Heart left ventricle (tissue), 13 donors: Measurements from ENCODE around the gene UNC119.

ENCODE experiments used
- POLR2A ChIP-seq, 2 donors: fragments of 450-650 bp; IDR thresholded peaks; one replicate each; pipeline ENCODE4 v1.6.1; 2017; ENCODE audit warnings: antibody characterized with exemption in 2 of 2, mild to moderate bottlenecking in 2 of 2, moderate library complexity in 2 of 2
- TF ChIP-seq, protein P1 (sequence below), 12 donors: fragments of 200-600 bp; sonication (generic) in 4 of 12; IDR thresholded peaks; one replicate each; pipeline versions ENCODE4 v1.5.0 to v1.8.0; 2018 to 2022; ENCODE audit warnings: antibody characterized with exemption in 12 of 12, mild to moderate bottlenecking in 5 of 12
- donor health status: ischemic (EF 13 %, LVEDD 7.1; RV severe dilation, severe dysfunction).
- donor health status: DM: no; HTN: yes; CAD: no.
- donor health status: DM: no; HTN: no; CAD: no.
- donor health status: ischemic (EF 25% LVEDD 6.9; RV normal size, moderate dysfunction).
- donor health status: ischemic (EF 25% LVEDD 5.7; RV mildly dilated, moderate dysfunction).
- donor health status: ischemic (EF 35%, LVEDD 5.7; RV mildly dilated, moderate dysfunction).
- donor health status: nonischemic (EF 11% LVEDD 7.7; RV severe dilation, severe dysfunction).
- donor health status: DM: yes; HTN: yes; CAD: no.
- donor health status: PGD.
- donor health status: ischemic (EF 29% LVEDD 5.4; RV normal size, mild dysfunction).
- donor health status: nonischemic (EF 23%, LVEDD 6.1; RV moderate dilation, normal function).

DNA sequence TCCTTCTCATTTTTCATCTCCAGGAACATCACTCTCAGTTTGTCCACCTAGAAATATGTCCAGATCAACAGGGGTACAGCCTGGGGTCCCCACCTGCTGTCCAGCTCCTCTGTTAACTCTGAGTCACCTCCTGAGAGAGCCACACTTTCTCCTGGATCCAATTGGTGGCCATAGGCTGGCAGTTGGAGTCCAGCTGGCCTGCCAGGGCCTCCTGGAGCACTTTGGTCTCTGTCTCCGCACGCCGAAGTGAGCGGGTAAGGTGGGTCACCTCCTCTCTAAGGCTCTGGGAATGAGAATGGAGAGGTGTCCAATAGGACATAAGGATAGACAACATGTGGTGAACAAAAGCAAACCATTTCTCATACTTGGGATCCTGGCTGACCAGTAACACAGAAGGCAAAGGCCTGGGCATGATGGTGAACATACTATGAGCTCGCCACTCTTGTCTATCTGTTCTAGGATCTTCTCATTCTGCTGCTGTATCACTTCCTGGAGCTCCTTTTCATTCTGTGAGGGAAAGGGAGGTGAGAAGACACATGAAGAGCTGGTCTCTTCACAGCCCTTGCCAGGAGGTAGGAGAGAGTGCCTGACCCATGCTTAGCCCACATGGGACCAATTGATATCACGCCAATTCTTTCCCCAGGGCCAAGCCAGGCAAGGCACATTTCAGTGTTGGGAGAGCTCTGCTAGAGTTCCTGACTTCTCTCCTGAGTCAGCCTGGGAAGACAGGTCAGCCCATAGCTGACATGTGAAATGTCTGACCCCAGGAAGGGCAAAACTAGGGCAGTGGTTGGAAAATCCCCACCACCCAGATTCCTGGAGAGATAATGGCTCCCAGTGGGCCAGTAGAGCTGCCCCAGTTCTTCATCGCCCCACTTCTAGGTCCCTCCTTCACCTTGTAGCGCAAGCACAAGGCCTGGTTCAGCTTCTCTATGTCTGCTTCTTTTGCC, 26.1 kb upstream of the UNC119 start:
- TF ChIP-seq POLR2A (IDR thresholded peaks at IDR 0.05): no peak
- TF ChIP-seq, protein P1, sequence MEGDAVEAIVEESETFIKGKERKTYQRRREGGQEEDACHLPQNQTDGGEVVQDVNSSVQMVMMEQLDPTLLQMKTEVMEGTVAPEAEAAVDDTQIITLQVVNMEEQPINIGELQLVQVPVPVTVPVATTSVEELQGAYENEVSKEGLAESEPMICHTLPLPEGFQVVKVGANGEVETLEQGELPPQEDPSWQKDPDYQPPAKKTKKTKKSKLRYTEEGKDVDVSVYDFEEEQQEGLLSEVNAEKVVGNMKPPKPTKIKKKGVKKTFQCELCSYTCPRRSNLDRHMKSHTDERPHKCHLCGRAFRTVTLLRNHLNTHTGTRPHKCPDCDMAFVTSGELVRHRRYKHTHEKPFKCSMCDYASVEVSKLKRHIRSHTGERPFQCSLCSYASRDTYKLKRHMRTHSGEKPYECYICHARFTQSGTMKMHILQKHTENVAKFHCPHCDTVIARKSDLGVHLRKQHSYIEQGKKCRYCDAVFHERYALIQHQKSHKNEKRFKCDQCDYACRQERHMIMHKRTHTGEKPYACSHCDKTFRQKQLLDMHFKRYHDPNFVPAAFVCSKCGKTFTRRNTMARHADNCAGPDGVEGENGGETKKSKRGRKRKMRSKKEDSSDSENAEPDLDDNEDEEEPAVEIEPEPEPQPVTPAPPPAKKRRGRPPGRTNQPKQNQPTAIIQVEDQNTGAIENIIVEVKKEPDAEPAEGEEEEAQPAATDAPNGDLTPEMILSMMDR (IDR thresholded peaks at IDR 0.05): no peak
